HG03520 (cell line): ENCODE results near the gene ABCC10.
"Not testable (repeated sequence)": the region's sequence is repeated elsewhere in the genome, so short reads cannot be mapped to it uniquely, and the experiment has no call there.

Experiments used
- ATAC-seq: cut with Tn5 transposase; IDR thresholded peaks from one replicate; pipeline ENCODE4 v1.9.1; 2021; ENCODE audit warnings: mild to moderate bottlenecking, moderate library complexity; ENCODE audit not compliant: unreplicated experiment

Gene ABCC10

GRCh38 chr6:43410776-43411175 is 16.6 kb upstream of the ABCC10 start:
- ATAC-seq = not testable (repeated sequence)

DNA sequence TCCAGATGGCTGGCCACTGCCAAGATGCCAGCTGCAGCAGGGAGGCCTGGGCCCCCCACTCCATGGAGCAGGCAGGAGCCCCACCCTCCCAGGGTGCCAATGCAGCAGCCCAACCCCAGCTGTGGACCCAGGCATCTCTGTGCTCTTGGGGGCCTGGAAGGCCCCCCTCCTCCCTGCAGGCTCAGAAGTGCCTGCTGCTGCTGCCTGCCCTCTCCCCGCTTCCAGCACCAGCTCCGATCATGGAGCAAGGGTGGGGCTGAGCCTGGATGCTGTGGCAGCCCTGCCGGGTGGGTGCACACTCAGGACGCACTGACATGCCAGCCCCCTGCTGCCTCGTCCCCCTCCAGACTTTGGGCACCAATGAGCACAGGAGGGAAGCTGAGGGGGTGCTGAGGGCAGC is 14.8 kb upstream of the ABCC10 start:
- ATAC-seq = no peak

- no peak for ATAC-seq
Measured at GRCh38 chr6:43413002-43413401, 14.3 kb upstream of the ABCC10 start.

GRCh38 chr6:43415275-43415674 is 12.1 kb upstream of the ABCC10 start:
- not testable (repeated sequence) for ATAC-seq

- no peak for ATAC-seq
Measured at GRCh38 chr6:43416935-43417334, 10.4 kb upstream of the ABCC10 start.

GRCh38 chr6:43420012-43420709 is 7.2 kb upstream of the ABCC10 start:
- ATAC-seq = no peak

DNA sequence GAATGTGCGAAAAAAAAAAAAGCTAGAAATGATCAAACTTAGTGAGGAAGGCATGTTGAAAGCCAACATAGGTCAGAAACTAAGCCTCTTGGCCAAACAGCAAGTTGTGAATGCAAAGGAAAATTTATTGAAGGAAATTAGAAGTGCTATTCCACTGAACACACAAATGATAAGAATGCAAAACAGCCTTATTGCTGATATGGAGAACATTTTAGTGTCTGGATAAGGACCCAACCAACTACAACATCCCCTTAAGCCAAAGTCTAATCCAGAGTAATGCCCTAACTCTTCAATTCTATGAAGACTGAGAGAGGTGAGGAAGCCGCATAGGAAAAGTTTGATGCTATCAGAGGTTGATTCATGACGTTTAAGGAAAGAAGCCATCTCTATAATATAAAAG is 5.5 kb upstream of the ABCC10 start:
- no peak for ATAC-seq

DNA sequence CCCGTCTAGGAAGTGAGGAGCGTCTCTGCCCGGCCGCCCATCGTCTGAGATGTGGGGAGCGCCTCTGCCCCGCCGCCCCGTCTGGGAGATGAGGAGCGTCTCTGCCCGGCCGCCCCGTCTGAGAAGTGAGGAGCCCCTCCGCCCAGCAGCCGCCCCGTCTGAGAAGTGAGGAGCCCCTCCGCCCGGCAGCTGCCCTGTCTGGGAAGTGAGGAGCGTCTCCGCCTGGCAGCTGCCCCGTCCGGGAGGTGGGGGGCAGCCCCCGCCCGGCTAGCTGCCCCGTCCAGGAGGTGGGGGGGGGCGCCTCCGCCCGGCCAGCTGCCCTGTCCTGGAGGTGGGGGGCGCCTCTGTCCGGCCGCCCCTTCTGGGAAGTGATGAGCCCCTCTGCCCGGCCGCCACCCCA is 2.3 kb upstream of the ABCC10 start:
- ATAC-seq = not testable (repeated sequence)

GRCh38 chr6:43426928-43427405 is 374 bp upstream of the ABCC10 start:
- ATAC-seq = no peak

GRCh38 chr6:43428112-43428570 is 800 bp downstream of the ABCC10 start:
- ATAC-seq = no peak

GRCh38 chr6:43428874-43429273 is 1.5 kb downstream of the ABCC10 start:
- ATAC-seq = no peak

DNA sequence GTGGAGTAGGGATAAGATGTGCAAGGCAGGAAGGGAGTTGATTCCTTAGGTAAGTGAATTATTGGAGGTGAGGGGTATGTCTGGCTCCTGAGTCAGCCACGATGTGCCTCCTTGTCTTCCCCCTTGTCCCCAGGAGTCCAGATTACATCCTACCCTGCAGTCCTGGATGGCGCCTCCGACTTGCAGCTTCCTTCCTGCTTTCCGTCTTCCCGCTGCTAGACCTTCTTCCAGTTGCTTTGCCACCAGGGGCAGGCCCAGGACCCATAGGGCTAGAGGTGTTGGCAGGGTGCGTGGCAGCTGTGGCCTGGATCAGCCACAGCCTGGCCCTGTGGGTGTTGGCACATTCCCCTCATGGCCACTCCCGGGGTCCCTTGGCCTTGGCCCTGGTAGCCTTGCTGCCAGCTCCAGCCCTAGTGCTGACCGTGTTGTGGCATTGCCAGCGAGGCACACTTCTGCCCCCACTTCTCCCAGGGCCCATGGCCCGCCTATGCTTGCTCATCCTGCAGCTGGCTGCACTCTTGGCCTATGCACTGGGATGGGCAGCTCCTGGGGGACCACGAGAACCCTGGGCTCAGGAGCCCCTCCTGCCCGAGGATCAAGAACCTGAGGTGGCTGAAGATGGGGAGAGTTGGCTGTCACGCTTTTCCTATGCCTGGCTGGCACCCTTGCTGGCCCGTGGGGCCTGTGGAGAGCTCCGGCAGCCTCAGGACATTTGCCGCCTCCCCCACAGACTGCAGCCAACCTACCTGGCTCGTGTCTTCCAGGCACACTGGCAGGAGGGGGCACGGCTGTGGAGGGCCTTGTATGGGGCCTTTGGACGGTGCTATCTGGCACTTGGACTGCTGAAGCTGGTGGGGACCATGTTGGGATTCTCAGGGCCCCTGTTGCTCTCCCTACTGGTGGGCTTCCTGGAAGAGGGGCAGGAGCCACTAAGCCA is 4.9 kb downstream of the ABCC10 start:
- no peak for ATAC-seq

- no peak for ATAC-seq
Measured at GRCh38 chr6:43433148-43433547, 5.8 kb downstream of the ABCC10 start.

DNA sequence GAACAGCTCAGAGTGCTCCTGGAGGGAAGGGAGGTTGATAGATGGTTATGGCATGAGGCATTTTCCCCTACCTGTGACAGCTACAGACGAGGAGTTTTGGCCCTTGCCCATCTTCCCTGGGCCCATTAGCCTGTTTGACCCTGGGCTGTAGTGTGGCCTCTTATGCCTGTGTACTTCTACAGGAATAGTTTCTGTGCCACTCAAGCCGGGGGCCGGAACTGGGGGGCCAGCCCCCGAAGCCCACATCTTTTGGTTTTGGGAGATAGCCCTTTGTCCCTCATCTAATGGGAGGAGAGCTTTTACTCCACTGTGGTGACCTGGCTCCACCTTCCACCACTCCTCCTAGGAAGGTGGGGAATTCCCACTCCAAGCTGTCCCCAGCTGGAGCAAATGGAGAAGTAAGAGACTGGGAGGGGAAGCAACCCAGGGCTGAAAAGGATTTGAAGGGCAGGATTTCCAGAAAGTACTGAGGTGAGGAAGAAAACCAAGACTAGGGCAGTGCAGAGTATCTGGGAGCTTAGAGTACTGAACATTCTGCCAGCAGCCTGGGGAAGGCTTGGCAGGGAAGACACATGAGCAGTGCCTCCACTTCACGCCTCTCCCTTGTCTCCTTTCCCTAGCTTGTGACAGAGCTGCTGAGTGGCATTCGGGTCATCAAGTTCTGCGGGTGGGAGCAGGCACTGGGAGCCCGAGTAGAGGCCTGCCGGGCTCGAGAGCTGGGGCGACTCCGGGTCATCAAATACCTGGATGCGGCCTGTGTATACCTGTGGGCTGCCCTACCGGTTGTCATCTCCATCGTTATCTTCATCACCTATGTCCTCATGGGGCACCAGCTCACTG is 6.9 kb downstream of the ABCC10 start:
- ATAC-seq = no peak

DNA sequence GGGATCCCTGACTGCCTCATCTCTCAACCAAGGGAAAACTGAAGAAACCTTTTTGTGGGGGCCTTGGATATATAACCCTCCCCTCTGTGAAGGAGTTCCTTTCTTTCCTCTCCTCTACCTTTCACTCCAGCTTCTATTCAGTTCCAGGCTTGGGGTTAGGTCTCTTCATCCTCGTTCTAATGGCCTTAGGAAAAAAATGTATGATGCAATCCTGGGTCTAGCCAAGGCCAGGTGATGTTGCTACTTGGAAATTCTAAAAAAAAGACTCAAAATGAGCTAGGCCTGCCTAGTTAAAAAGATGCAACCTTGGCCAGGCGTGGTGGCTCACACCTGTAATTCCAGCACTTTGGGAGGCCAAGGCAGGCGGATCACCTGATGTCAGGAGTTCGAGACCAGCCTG is 7.6 kb downstream of the ABCC10 start:
- no peak for ATAC-seq

DNA sequence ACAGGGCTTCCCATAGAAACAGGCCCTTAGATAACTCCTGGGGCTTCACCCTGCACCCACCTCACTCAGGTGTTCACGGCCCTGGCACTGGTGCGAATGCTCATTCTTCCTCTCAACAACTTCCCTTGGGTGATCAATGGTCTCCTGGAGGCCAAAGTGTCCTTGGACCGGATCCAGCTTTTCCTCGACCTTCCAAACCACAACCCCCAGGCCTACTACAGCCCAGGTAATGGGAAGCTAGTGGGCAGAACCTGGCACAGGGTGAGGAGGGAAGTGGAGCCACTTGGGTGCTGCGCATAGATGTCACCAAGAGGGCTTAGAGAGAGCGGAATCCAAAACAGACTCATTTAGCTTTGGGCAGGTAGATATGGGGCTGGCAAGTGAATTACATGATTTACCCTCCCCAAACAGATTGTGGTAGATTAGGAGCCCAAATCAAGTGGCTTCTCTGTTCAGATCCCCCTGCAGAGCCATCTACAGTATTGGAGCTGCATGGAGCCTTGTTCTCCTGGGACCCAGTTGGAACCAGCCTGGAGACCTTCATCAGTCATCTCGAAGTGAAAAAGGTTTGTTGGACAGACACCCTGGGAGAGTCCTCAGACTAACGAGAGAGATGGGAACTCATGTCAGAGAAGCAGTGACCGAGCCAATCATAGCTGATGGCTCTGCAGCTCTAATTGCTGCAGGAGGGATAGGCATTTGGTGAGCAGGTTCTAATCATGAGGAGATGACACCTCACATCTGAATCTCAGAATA is 8.5 kb downstream of the ABCC10 start:
- no peak for ATAC-seq

- no peak for ATAC-seq
Measured at GRCh38 chr6:43436577-43437282, 9.4 kb downstream of the ABCC10 start.

- no peak for ATAC-seq
Measured at GRCh38 chr6:43437700-43438099, 10.4 kb downstream of the ABCC10 start.

DNA sequence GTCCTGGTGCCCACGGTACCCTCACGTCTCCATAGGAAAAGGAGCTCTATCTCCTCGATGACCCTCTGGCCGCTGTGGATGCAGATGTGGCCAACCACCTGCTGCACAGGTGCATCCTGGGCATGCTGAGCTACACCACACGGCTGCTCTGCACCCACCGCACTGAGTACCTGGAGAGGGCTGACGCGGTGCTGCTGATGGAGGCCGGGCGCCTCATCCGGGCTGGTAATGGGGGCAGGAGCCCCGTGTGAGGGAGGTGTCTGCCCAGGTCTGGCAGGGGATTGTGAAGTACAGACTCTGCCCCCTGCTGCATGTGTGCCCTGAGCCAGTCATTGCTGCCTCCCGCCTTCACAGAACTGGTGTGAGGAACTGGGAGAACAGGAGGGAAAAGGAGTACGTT is 15.6 kb downstream of the ABCC10 start:
- ATAC-seq = no peak

DNA sequence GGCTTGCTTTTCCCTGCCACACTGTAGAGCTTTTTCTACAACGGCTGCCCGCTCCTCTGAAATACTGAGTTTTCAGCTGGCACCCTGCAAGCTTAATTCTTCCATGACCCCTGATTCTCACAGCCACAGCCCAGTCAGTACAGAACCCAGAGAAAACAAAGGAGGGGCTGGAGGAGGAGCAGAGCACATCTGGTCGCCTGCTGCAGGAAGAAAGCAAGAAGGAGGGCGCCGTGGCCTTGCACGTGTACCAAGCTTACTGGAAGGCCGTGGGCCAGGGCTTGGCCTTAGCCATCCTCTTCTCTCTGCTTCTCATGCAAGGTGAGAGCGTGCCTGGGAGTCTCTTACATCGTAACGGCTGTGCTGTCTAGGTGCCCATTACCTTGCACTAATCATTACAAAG is 16.7 kb downstream of the ABCC10 start:
- ATAC-seq = no peak
